HUES64 (cell line): Measurements from ENCODE around the gene STARD13.
"Not testable (repeated sequence)": the region's sequence is repeated elsewhere in the genome, so short reads cannot be mapped to it uniquely, and the experiment has no call there.

Source experiments
- H3K27ac ChIP-seq: 2 replicates; pipeline ENCODE4 v1.7.0; 2013; ENCODE audit warnings: low read depth, low read length, inconsistent platforms
- H3K27me3 ChIP-seq: 2 replicates; pipeline ENCODE4 v1.6.1; 2013; ENCODE audit warnings: mild to moderate bottlenecking, low read length; ENCODE audit not compliant: insufficient read depth
- H3K36me3 ChIP-seq: 2 replicates; pipeline ENCODE4 v1.6.1; 2013; ENCODE audit warnings: mild to moderate bottlenecking, low read length; ENCODE audit not compliant: insufficient read depth
- H3K4me1 ChIP-seq: 2 replicates; pipeline ENCODE4 v1.6.1; 2013; ENCODE audit warnings: mild to moderate bottlenecking, low read length, moderate library complexity; ENCODE audit not compliant: insufficient read depth
- H3K4me3 ChIP-seq: 2 replicates; pipeline ENCODE4 v1.5.1; 2013; ENCODE audit warnings: mild to moderate bottlenecking, low read length, moderate library complexity
- H3K9ac ChIP-seq: 2 replicates; pipeline ENCODE4 v1.6.1; 2013; ENCODE audit warnings: mild to moderate bottlenecking, low read depth, low read length
- H3K9me3 ChIP-seq: 2 replicates; pipeline ENCODE4 v1.6.1; 2013; ENCODE audit warnings: low read depth, low read length; ENCODE audit not compliant: insufficient read depth
- WGBS: fragments of 150-250, 120-280 bp; methylation state at CpG from one replicate; pipeline ENCODE4 v1.1.7; 2013; ENCODE audit warnings: missing lambda C conversion rate; 5-methylcytosine and 5-hydroxymethylcytosine counted together

Gene STARD13

GRCh38 chr13:33169273-33169980 is 116.1 kb downstream of the STARD13 start:
- Histone ChIP-seq H3K27me3 (no peaks in the 10 kb centered on the region), H3K4me1 (no peaks in the 10 kb centered on the region), H3K4me3 (no peak overlapping the region), H3K36me3 (no peaks in the 10 kb centered on the region), H3K9ac (no peak overlapping the region), H3K27ac (no peak overlapping the region), H3K9me3 (no peaks in the 10 kb centered on the region)
- WGBS: 92% methylated on average over 6 of the region's 6 CpGs

GRCh38 chr13:33168321-33168960 is 117.1 kb downstream of the STARD13 start:
- Histone ChIP-seq H3K36me3 (no peaks in the 10 kb centered on the region), H3K9ac (no peak overlapping the region), H3K4me3 (no peak overlapping the region), H3K4me1 (no peaks in the 10 kb centered on the region), H3K9me3 (no peaks in the 10 kb centered on the region), H3K27me3 (no peaks in the 10 kb centered on the region), H3K27ac (no peak overlapping the region)
- 91% methylated on average over 5 of the region's 5 CpGs for WGBS

- Histone ChIP-seq H3K4me3 (no peak overlapping the region), H3K27ac (no peak overlapping the region), H3K36me3 (no peaks in the 10 kb centered on the region), H3K27me3 (no peaks in the 10 kb centered on the region), H3K9ac (no peak overlapping the region), H3K9me3 (peaks cover 5% of the 10 kb centered on the region; the same call in 1 of the 2 replicates), H3K4me1 (no peaks in the 10 kb centered on the region)
- 95% methylated on average over 12 of the region's 12 CpGs for WGBS
Measured at GRCh38 chr13:33167491-33167890, 118.1 kb downstream of the STARD13 start.

GRCh38 chr13:33165787-33166186 is 119.8 kb downstream of the STARD13 start:
- Histone ChIP-seq H3K9me3 (peaks cover 8% of the 10 kb centered on the region; the same call in 1 of the 2 replicates), H3K27me3 (no peaks in the 10 kb centered on the region), H3K4me3 (no peak overlapping the region), H3K36me3 (no peaks in the 10 kb centered on the region; the same call in 1 of the 2 replicates), H3K27ac (no peak overlapping the region), H3K4me1 (no peaks in the 10 kb centered on the region), H3K9ac (no peak overlapping the region)
- WGBS: 88% methylated on average over 2 of the region's 2 CpGs

- Histone ChIP-seq H3K36me3 (no peaks in the 10 kb centered on the region; the same call in 1 of the 2 replicates), H3K27me3 (no peaks in the 10 kb centered on the region), H3K4me1 (no peaks in the 10 kb centered on the region), H3K27ac (no peak overlapping the region), H3K9ac (no peak overlapping the region), H3K9me3 (peaks cover 8% of the 10 kb centered on the region; the same call in 1 of the 2 replicates), H3K4me3 (no peak overlapping the region)
- 100% methylated on average over 2 of the region's 2 CpGs for WGBS
Measured at GRCh38 chr13:33164331-33164730, 121.2 kb downstream of the STARD13 start.

GRCh38 chr13:33162725-33163124 is 122.8 kb downstream of the STARD13 start:
- H3K9ac ChIP-seq, H3K27me3 ChIP-seq, H3K9me3 ChIP-seq, H3K4me1 ChIP-seq, H3K4me3 ChIP-seq, H3K27ac ChIP-seq, H3K36me3 ChIP-seq: not testable (repeated sequence)
- WGBS: 94% methylated on average over 2 of the region's 2 CpGs

- WGBS: 96% methylated on average over 8 of the region's 8 CpGs
- no peak overlapping the region for H3K9ac ChIP-seq
- H3K27me3 ChIP-seq: no peaks in the 10 kb centered on the region
- H3K9me3 ChIP-seq: peaks cover 8% of the 10 kb centered on the region; the same call in 1 of the 2 replicates
- H3K4me3 ChIP-seq: no peak overlapping the region
- H3K27ac ChIP-seq: no peak overlapping the region
- no peaks in the 10 kb centered on the region; the same call in 1 of the 2 replicates for H3K36me3 ChIP-seq
- H3K4me1 ChIP-seq: no peaks in the 10 kb centered on the region
Measured at GRCh38 chr13:33158816-33159215, 126.7 kb downstream of the STARD13 start.

- no peaks in the 10 kb centered on the region; the same call in 1 of the 2 replicates for H3K36me3 ChIP-seq
- no peak overlapping the region for H3K4me3 ChIP-seq
- H3K9ac ChIP-seq: no peak overlapping the region
- H3K27ac ChIP-seq: no peak overlapping the region
- 92% methylated on average over 3 of the region's 3 CpGs for WGBS
- no peaks in the 10 kb centered on the region for H3K4me1 ChIP-seq
- no peaks in the 10 kb centered on the region for H3K27me3 ChIP-seq
- peaks cover 8% of the 10 kb centered on the region; the same call in 1 of the 2 replicates for H3K9me3 ChIP-seq
Measured at GRCh38 chr13:33158271-33158670, 127.3 kb downstream of the STARD13 start.

- no peak overlapping the region for H3K9ac ChIP-seq
- no peak overlapping the region for H3K27ac ChIP-seq
- H3K36me3 ChIP-seq: no peaks in the 10 kb centered on the region
- H3K27me3 ChIP-seq: no peaks in the 10 kb centered on the region
- H3K4me3 ChIP-seq: no peak overlapping the region
- H3K4me1 ChIP-seq: no peaks in the 10 kb centered on the region
- no peaks in the 10 kb centered on the region for H3K9me3 ChIP-seq
- WGBS: 91% methylated on average over 5 of the region's 5 CpGs
Measured at GRCh38 chr13:33154911-33155310, 130.6 kb downstream of the STARD13 start.

- H3K27ac ChIP-seq: no peak overlapping the region
- H3K4me1 ChIP-seq: no peaks in the 10 kb centered on the region
- H3K4me3 ChIP-seq: no peak overlapping the region
- no peaks in the 10 kb centered on the region for H3K27me3 ChIP-seq
- WGBS: 87% methylated on average over 17 of the region's 17 CpGs
- no peaks in the 10 kb centered on the region for H3K9me3 ChIP-seq
- no peaks in the 10 kb centered on the region for H3K36me3 ChIP-seq
- no peak overlapping the region for H3K9ac ChIP-seq
Measured at GRCh38 chr13:33153421-33154404, 131.8 kb downstream of the STARD13 start.

GRCh38 chr13:33152389-33152788 is 133.2 kb downstream of the STARD13 start:
- WGBS: 79% methylated on average over 3 of the region's 3 CpGs

More at GRCh38 chr13:33152389-33152788, 133.2 kb downstream of the STARD13 start:
- Histone ChIP-seq H3K27ac (no peak overlapping the region), H3K4me3 (no peak overlapping the region), H3K9me3 (no peaks in the 10 kb centered on the region), H3K9ac (no peak overlapping the region), H3K27me3 (no peaks in the 10 kb centered on the region), H3K36me3 (no peaks in the 10 kb centered on the region), H3K4me1 (no peaks in the 10 kb centered on the region)
